ENCODE measurements around the gene PLCL2. TPM values are rescaled to one million over a fixed set of nuclear protein-coding genes. Genes with fewer than 3 reads are reported as not detected.

PLCL2 gene
- total RNA-seq, 1 donor from 2014 or later: 26.4 TPM

- H3K36me3 ChIP-seq: peaks cover 6% of the 10 kb centered on the region
- peaks cover 5% of the 10 kb centered on the region for H3K27me3 Mint-ChIP-seq (ENCODE audit: insufficient read depth, low read depth)
- no peak overlapping the region for H3K4me3 Mint-ChIP-seq
- H3F3A ChIP-seq (ENCODE audit: low read depth): peaks cover 5% of the 10 kb centered on the region
- H3K4me2 ChIP-seq: no peak overlapping the region
- no peak overlapping the region for H3K27ac Mint-ChIP-seq
- no peak overlapping the region for H3K4me3 ChIP-seq
- no peak for DNase-seq (ENCODE audit: low spot score)
- no peak overlapping the region for H3K9ac ChIP-seq
- H2AFZ ChIP-seq (replicated peaks): no peak overlapping the region
- no peaks in the 10 kb centered on the region for H4K20me1 ChIP-seq (ENCODE audit: low read depth)
- no peaks in the 10 kb centered on the region for H3K79me2 ChIP-seq (ENCODE audit: low read depth)
- peaks cover 3% of the 10 kb centered on the region for H3K4me1 Mint-ChIP-seq
- H3K27me3 ChIP-seq: no peaks in the 10 kb centered on the region
- H3K9me3 ChIP-seq (ENCODE audit: low read depth): no peaks in the 10 kb centered on the region
- H3K27ac ChIP-seq: no peak overlapping the region
- H3K36me3 Mint-ChIP-seq: peaks cover 5% of the 10 kb centered on the region
- no peak for TF ChIP-seq CTCF (IDR thresholded peaks at IDR 0.05)
- TF ChIP-seq EZH2 (IDR thresholded peaks at IDR 0.05): no peak
- TF ChIP-seq EZH2phosphoT487 (IDR thresholded peaks at IDR 0.05): no peak
- peaks cover 3% of the 10 kb centered on the region for H3K9me3 Mint-ChIP-seq
- H3K4me1 ChIP-seq: peaks cover 16% of the 10 kb centered on the region
Observed at GRCh38 chr3:17088602-17089313, 204.0 kb downstream of the PLCL2 start.

GRCh38 chr3:17089314-17089700, 204.6 kb downstream of the PLCL2 start:
- Histone ChIP-seq H3K27ac (no peak overlapping the region), H4K20me1 (ENCODE audit: low read depth) (no peaks in the 10 kb centered on the region), H3K4me1 (peaks cover 18% of the 10 kb centered on the region), H2AFZ (replicated peaks) (no peak overlapping the region), H3K36me3 (peaks cover 5% of the 10 kb centered on the region), H3K4me2 (no peak overlapping the region), H3K9ac (no peak overlapping the region), H3F3A (ENCODE audit: low read depth) (peaks cover 10% of the 10 kb centered on the region), H3K27me3 (no peaks in the 10 kb centered on the region), H3K4me3 (no peak overlapping the region), H3K79me2 (ENCODE audit: low read depth) (no peaks in the 10 kb centered on the region), H3K9me3 (ENCODE audit: low read depth) (no peaks in the 10 kb centered on the region)
- Mint-ChIP-seq H3K36me3 (peaks cover 5% of the 10 kb centered on the region), H3K27me3 (ENCODE audit: insufficient read depth, low read depth) (peaks cover 5% of the 10 kb centered on the region), H3K9me3 (peaks cover 3% of the 10 kb centered on the region), H3K27ac (no peak overlapping the region), H3K4me1 (peaks cover 3% of the 10 kb centered on the region), H3K4me3 (no peak overlapping the region)
- DNase-seq (ENCODE audit: low spot score): no peak
- no peak for TF ChIP-seq EZH2 (IDR thresholded peaks at IDR 0.05)
- no peak for TF ChIP-seq CTCF (IDR thresholded peaks at IDR 0.05)
- no peak for TF ChIP-seq EZH2phosphoT487 (IDR thresholded peaks at IDR 0.05)

GRCh38 chr3:17090280-17090983, 205.7 kb downstream of the PLCL2 start:
- no peak overlapping the region for H3K27ac ChIP-seq
- H3K27ac Mint-ChIP-seq: no peak overlapping the region
- no peak overlapping the region for H2AFZ ChIP-seq (replicated peaks)
- peaks cover 5% of the 10 kb centered on the region for H3K36me3 Mint-ChIP-seq
- no peak for DNase-seq (ENCODE audit: low spot score)
- H3K27me3 ChIP-seq: no peaks in the 10 kb centered on the region
- H3K9me3 ChIP-seq (ENCODE audit: low read depth): no peaks in the 10 kb centered on the region
- no peak overlapping the region for H3K4me3 ChIP-seq
- H3K36me3 ChIP-seq: no peaks in the 10 kb centered on the region
- no peaks in the 10 kb centered on the region for H4K20me1 ChIP-seq (ENCODE audit: low read depth)
- no peak overlapping the region for H3K9ac ChIP-seq
- TF ChIP-seq EZH2 (IDR thresholded peaks at IDR 0.05) (no peak), EZH2phosphoT487 (IDR thresholded peaks at IDR 0.05) (no peak), CTCF (IDR thresholded peaks at IDR 0.05) (no peak)
- H3K27me3 Mint-ChIP-seq (ENCODE audit: insufficient read depth, low read depth): peaks cover 5% of the 10 kb centered on the region
- H3K4me1 Mint-ChIP-seq: peaks cover 11% of the 10 kb centered on the region
- H3K79me2 ChIP-seq (ENCODE audit: low read depth): no peaks in the 10 kb centered on the region
- peaks cover 30% of the 10 kb centered on the region for H3K4me1 ChIP-seq
- no peak overlapping the region for H3K4me3 Mint-ChIP-seq
- no peaks in the 10 kb centered on the region for H3K9me3 Mint-ChIP-seq
- peaks cover 20% of the 10 kb centered on the region for H3F3A ChIP-seq (ENCODE audit: low read depth)
- peak overlapping the region; percentile 37 for H3K4me2 ChIP-seq
